Sigmoid colon (tissue), 4 donors: Measurements from ENCODE around the gene TMEM198.

ENCODE experiments used
- EP300 ChIP-seq, 4 donors: sonication (generic); formaldehyde crosslinking; IDR thresholded peaks; one replicate each; pipeline ENCODE4 v1.6.1; 2017; ENCODE audit warnings: antibody characterized with exemption in 4 of 4
- POLR2A ChIP-seq, 2 donors: fragments of 450-650 bp; IDR thresholded peaks; one replicate each; pipeline ENCODE4 v1.6.1; 2016; ENCODE audit warnings: antibody characterized with exemption in 2 of 2, mild to moderate bottlenecking in 2 of 2, moderate library complexity in 2 of 2
- TF ChIP-seq, protein P1 (sequence below), 4 experiments: fragments of 450-650 bp in 3 of 4; fragments of 200-600 bp in 1 of 4; IDR thresholded peaks; one replicate each; pipeline ENCODE4 v1.5.1; 2016 to 2019; ENCODE audit warnings: antibody characterized with exemption in 4 of 4, mild to moderate bottlenecking in 3 of 4, moderate library complexity in 2 of 4

- no peak for TF ChIP-seq POLR2A (IDR thresholded peaks at IDR 0.05)
- TF ChIP-seq, protein P1, sequence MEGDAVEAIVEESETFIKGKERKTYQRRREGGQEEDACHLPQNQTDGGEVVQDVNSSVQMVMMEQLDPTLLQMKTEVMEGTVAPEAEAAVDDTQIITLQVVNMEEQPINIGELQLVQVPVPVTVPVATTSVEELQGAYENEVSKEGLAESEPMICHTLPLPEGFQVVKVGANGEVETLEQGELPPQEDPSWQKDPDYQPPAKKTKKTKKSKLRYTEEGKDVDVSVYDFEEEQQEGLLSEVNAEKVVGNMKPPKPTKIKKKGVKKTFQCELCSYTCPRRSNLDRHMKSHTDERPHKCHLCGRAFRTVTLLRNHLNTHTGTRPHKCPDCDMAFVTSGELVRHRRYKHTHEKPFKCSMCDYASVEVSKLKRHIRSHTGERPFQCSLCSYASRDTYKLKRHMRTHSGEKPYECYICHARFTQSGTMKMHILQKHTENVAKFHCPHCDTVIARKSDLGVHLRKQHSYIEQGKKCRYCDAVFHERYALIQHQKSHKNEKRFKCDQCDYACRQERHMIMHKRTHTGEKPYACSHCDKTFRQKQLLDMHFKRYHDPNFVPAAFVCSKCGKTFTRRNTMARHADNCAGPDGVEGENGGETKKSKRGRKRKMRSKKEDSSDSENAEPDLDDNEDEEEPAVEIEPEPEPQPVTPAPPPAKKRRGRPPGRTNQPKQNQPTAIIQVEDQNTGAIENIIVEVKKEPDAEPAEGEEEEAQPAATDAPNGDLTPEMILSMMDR (IDR thresholded peaks at IDR 0.05), result no peak
- TF ChIP-seq EP300 (IDR thresholded peaks at IDR 0.05), result no peak
Observed at GRCh38 chr2:219567791-219568361, 24.0 kb downstream of the TMEM198 start.
